ENCODE results near the gene RIPOR2. TPM values are rescaled to one million over a fixed set of nuclear protein-coding genes. Genes with fewer than 3 reads are reported as not detected.

RIPOR2 gene
- polyA plus RNA-seq, 3 donors: 154 to 181 (median 179) TPM

- Mint-ChIP-seq H3K9me3 (no peaks in the 10 kb centered on the region), H3K36me3 (peaks cover 92 to 97% of the 10 kb centered on the region in 2 donors), H3K27me3 (ENCODE audit: low read depth in 3 of 3) (peaks cover 0 to 2% (median 0%) of the 10 kb centered on the region in 3 donors), H3K4me1 (peaks cover 56% of the 10 kb centered on the region), H3K27ac (peak overlapping the region; percentile 80 to 99 (median 94)), H3K4me3 (no peak overlapping the region)
- WGBS (ENCODE audit: insufficient coverage): 79% methylated on average over 4 of the region's 5 CpGs
- Histone ChIP-seq H3K4me1 (ENCODE audit: control insufficient read depth in 1 of 2, insufficient read depth in 2 of 2, low read length in 2 of 2) (peaks cover 48 to 60% of the 10 kb centered on the region in 2 donors), H3K79me2 (ENCODE audit: insufficient read depth, low read length) (peaks cover 36% of the 10 kb centered on the region), H3K27me3 (ENCODE audit: control insufficient read depth in 2 of 2, insufficient read depth in 2 of 2, low read length in 2 of 2) (no peaks in the 10 kb centered on the region), H3K4me2 (replicated peaks; ENCODE audit: extremely low read depth, low read length, poor library complexity, severe bottlenecking) (no peak overlapping the region), H3K4me3 (replicated peaks in 1 of 3; ENCODE audit: low read depth in 2 of 3, low read length in 3 of 3) (no peak overlapping the region), H3K9me3 (replicated peaks in 1 of 2; ENCODE audit: control insufficient read depth in 1 of 2, insufficient read depth in 1 of 2, low read length in 2 of 2) (no peaks in the 10 kb centered on the region), H3K36me3 (replicated peaks in 1 of 2; ENCODE audit: control insufficient read depth in 1 of 2, insufficient read depth in 2 of 2, low read length in 2 of 2) (peaks cover 88 to 91% of the 10 kb centered on the region in 2 donors), H2AFZ (ENCODE audit: insufficient read depth, low read depth, low read length, poor library complexity, severe bottlenecking) (no peak overlapping the region), H3K9ac (ENCODE audit: insufficient read depth, low read length, poor library complexity, severe bottlenecking) (no peak overlapping the region), H3K27ac (ENCODE audit: low read depth in 1 of 2, low read length in 2 of 2) (peak overlapping the region; percentile 12 to 92), H4K20me1 (ENCODE audit: insufficient read depth, low read length) (peaks cover 68% of the 10 kb centered on the region)
- no peak for DNase-seq
- intact Hi-C loops (cut with micrococcal nuclease): loop anchor here (2.0 to 5.0 kb wide), 4 partner anchors 76 to 215 kb away; no protein-coding TSS in a partner anchor
- TF ChIP-seq CTCF (IDR thresholded peaks at IDR 0.05): peak; percentile 54
These were observed 79.5 kb downstream of the RIPOR2 start for GRCh38 chr6:24856246-24856599.

- Mint-ChIP-seq H3K36me3 (peaks cover 92 to 97% of the 10 kb centered on the region in 2 donors), H3K4me3 (no peak overlapping the region), H3K9me3 (no peaks in the 10 kb centered on the region), H3K27me3 (ENCODE audit: low read depth in 3 of 3) (peaks cover 0 to 2% (median 0%) of the 10 kb centered on the region in 3 donors), H3K27ac (peak overlapping the region in 6 of 7 donors; percentile 80 to 98 (median 94)), H3K4me1 (peaks cover 50% of the 10 kb centered on the region)
- Histone ChIP-seq H3K4me1 (ENCODE audit: control insufficient read depth in 1 of 2, insufficient read depth in 2 of 2, low read length in 2 of 2) (peaks cover 46 to 54% of the 10 kb centered on the region in 2 donors), H3K4me2 (replicated peaks; ENCODE audit: extremely low read depth, low read length, poor library complexity, severe bottlenecking) (no peak overlapping the region), H3K27me3 (ENCODE audit: control insufficient read depth in 2 of 2, insufficient read depth in 2 of 2, low read length in 2 of 2) (no peaks in the 10 kb centered on the region), H3K79me2 (ENCODE audit: insufficient read depth, low read length) (peaks cover 31% of the 10 kb centered on the region), H3K36me3 (replicated peaks in 1 of 2; ENCODE audit: control insufficient read depth in 1 of 2, insufficient read depth in 2 of 2, low read length in 2 of 2) (peaks cover 88 to 91% of the 10 kb centered on the region in 2 donors), H2AFZ (ENCODE audit: insufficient read depth, low read depth, low read length, poor library complexity, severe bottlenecking) (no peak overlapping the region), H3K9ac (ENCODE audit: insufficient read depth, low read length, poor library complexity, severe bottlenecking) (no peak overlapping the region), H3K9me3 (replicated peaks in 1 of 2; ENCODE audit: control insufficient read depth in 1 of 2, insufficient read depth in 1 of 2, low read length in 2 of 2) (no peaks in the 10 kb centered on the region), H4K20me1 (ENCODE audit: insufficient read depth, low read length) (peaks cover 68% of the 10 kb centered on the region), H3K4me3 (replicated peaks in 1 of 3; ENCODE audit: low read depth in 2 of 3, low read length in 3 of 3) (no peak overlapping the region), H3K27ac (ENCODE audit: low read depth in 1 of 2, low read length in 2 of 2) (peak overlapping the region in 1 of 2 donors; percentile 92)
- intact Hi-C loops (cut with micrococcal nuclease): loop anchor here (2.0 to 5.0 kb wide), 4 partner anchors 77 to 215 kb away; no protein-coding TSS in a partner anchor
- DNase-seq: peak; percentile 61 to 74 (median 69)
- WGBS (ENCODE audit: insufficient coverage): 66% methylated on average over 8 of the region's 19 CpGs
- TF ChIP-seq CTCF (IDR thresholded peaks at IDR 0.05): peak; percentile 88
These were observed 80.1 kb downstream of the RIPOR2 start for GRCh38 chr6:24855395-24856245.

Data from CD14-positive monocyte (primary cell).